K562 (cell line): Measurements from ENCODE around the gene SCFD2. TPM values are rescaled to one million over a fixed set of nuclear protein-coding genes. Genes with fewer than 3 reads are reported as not detected.

Source experiments
- COPS2 ChIP-seq: fragments of 450-650 bp; conservative IDR thresholded peaks from 2 replicates; pipeline ENCODE4 v1.6.1; 2016; ENCODE audit warnings: mild to moderate bottlenecking, moderate library complexity
- EGR1 ChIP-seq: fragments of 450-650 bp; conservative IDR thresholded peaks from 2 replicates; pipeline ENCODE4 v1.6.1; 2017; ENCODE audit warnings: mild to moderate bottlenecking
- FOSL1 ChIP-seq: fragments of 200-800 bp; sonication (Bioruptor generic); conservative IDR thresholded peaks from 2 replicates; pipeline ENCODE4 v1.6.1; 2016; ENCODE audit warnings: missing genetic modification characterization, missing compliant biosample characterization
- FOXJ2 ChIP-seq: fragments of 200-800 bp; sonication (Bioruptor generic); IDR thresholded peaks from 2 replicates; pipeline ENCODE4 v1.6.1; 2016; ENCODE audit warnings: missing genetic modification characterization, missing compliant biosample characterization
- FOXK2 ChIP-seq, 2 experiments: fragments of 450-650 bp; IDR thresholded peaks in 1 of 2; conservative IDR thresholded peaks in 1 of 2; 2 replicates each; pipeline ENCODE4 v1.6.1; 2016; ENCODE audit warnings: low read depth in 2 of 2, mild to moderate bottlenecking in 1 of 2
- RBM14 ChIP-seq: fragments of 200-400 bp; formaldehyde crosslinking; IDR thresholded peaks from 2 replicates; pipeline ENCODE4 v1.6.1; 2018; ENCODE audit warnings: low read depth, mild to moderate bottlenecking, low read length, moderate library complexity, borderline replicate concordance; ENCODE audit not compliant: insufficient read depth
- RBM39 ChIP-seq: fragments of 200-400 bp; formaldehyde crosslinking; optimal IDR thresholded peaks from 2 replicates; pipeline ENCODE3; 2018; ENCODE audit warnings: low read depth, low read length
- polyA plus RNA-seq, 8 experiments: library from polyadenylated mRNA; depleted of rRNA in 4 of 8; stranded (reverse) in 5 of 8; unstranded in 3 of 8; fragments of >200 nt; fragmentation: Nextera tagmentation in 2 of 8; fragmentation: Illumina TruSeq in 1 of 8; extraction: Ambion mirVana in 2 of 8; extraction: Trizol in 1 of 8; gene quantifications; 2 replicates each; pipeline versions ENCODE4 v1.2.1 to v1.2.3, GENCODE V29; 2011 to 2014; ENCODE audit warnings: inconsistent platforms in 1 of 8, missing spikeins in 1 of 8
- total RNA-seq, 7 experiments: library from RNA; depleted of rRNA in 6 of 7; stranded (reverse); fragments of >200 nt in 6 of 7; fragmentation: Illumina TruSeq in 2 of 7; extraction: Trizol in 2 of 7; gene quantifications; 2 replicates each; pipeline versions ENCODE4 v1.2.1 to v1.2.3, GENCODE V29; 2011 to 2021; ENCODE audit warnings: low replicate concordance in 1 of 7
- TF ChIP-seq, protein P1 (sequence below), 3 experiments: IDR thresholded peaks in 2 of 3; conservative IDR thresholded peaks in 1 of 3; 2 replicates each; pipeline ENCODE4 v1.5.1; 2011 to 2012; ENCODE audit warnings: low read length in 3 of 3, mild to moderate bottlenecking in 3 of 3, control low read depth in 2 of 3, improper control_type of control experiment in 1 of 3, inconsistent platforms in 1 of 3, low read depth in 1 of 3, mixed read lengths in 1 of 3, moderate library complexity in 1 of 3; ENCODE audit not compliant: insufficient read depth in 2 of 3
- TF ChIP-seq, protein P2 (sequence below): fragments of 450-650 bp; formaldehyde crosslinking; IDR thresholded peaks from 2 replicates; pipeline ENCODE4 v1.4.0; 2022; ENCODE audit warnings: mild to moderate bottlenecking, moderate library complexity
- TF ChIP-seq, protein P3 (sequence below): fragments of 250-450 bp; sonication (Bioruptor Pico); IDR thresholded peaks from 2 replicates; pipeline ENCODE4 v1.5.1; 2021; ENCODE audit warnings: mild to moderate bottlenecking
- TF ChIP-seq, protein P4 (sequence below): IDR thresholded peaks from 2 replicates; pipeline ENCODE4 v1.6.1; 2014; ENCODE audit warnings: antibody characterized with exemption
- TF ChIP-seq, protein P5 (sequence below), 2 experiments: fragments of 450-650 bp; formaldehyde crosslinking in 1 of 2; IDR thresholded peaks; 2 replicates each; pipeline versions ENCODE4 v1.4.0 to v1.6.1; 2014 to 2020; ENCODE audit warnings: mild to moderate bottlenecking in 2 of 2, borderline replicate concordance in 1 of 2, low read depth in 1 of 2

Gene SCFD2
- total and polyA plus RNA-seq, 9 of the 15 experiments (the other 6 are each of a cell fraction or from before 2014, with no cell fraction given): 5.7 to 30.3 (median 22.8) TPM

DNA sequence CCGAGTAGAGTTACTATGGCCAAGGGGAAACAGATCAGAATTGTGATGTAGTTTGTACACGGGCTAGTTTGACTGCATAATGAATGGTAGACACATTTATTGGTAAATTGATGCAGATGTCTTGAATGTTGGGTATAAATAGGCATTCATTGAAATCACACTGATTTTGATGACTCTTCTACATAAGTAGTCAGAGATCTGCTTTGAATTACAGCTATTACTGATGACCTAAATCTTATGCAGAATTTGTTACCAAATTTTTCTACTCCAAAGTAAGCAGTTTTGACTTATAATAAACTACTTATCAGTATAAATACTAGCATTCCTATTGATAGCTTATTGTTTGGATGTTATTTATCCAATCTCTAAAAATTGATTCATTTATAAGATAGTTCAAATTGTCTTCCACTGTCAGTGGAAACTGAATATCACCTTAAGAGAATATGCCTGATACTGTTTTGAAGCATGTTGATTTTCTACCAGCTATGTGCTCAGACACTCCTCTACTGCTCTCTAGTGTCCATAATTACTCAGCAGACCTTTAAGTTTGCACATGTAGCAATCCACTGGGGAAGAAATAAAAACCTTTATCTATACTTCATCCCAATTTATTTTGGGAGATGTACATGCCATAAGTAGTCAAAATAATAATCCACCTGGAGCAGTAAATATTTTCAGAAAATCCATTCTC lies 383.5 kb downstream of the SCFD2 start (continued):
- no peak for TF ChIP-seq RBM39
- TF ChIP-seq, protein P1, sequence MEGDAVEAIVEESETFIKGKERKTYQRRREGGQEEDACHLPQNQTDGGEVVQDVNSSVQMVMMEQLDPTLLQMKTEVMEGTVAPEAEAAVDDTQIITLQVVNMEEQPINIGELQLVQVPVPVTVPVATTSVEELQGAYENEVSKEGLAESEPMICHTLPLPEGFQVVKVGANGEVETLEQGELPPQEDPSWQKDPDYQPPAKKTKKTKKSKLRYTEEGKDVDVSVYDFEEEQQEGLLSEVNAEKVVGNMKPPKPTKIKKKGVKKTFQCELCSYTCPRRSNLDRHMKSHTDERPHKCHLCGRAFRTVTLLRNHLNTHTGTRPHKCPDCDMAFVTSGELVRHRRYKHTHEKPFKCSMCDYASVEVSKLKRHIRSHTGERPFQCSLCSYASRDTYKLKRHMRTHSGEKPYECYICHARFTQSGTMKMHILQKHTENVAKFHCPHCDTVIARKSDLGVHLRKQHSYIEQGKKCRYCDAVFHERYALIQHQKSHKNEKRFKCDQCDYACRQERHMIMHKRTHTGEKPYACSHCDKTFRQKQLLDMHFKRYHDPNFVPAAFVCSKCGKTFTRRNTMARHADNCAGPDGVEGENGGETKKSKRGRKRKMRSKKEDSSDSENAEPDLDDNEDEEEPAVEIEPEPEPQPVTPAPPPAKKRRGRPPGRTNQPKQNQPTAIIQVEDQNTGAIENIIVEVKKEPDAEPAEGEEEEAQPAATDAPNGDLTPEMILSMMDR (IDR thresholded peaks at IDR 0.05 in 2 of 3, conservative IDR thresholded peaks at IDR 0.05 in 1 of 3; ENCODE audit: insufficient read depth in 2 of 3, low read depth in 1 of 3, low read length in 3 of 3): peak; percentile 41 to 66 (median 56); a peak in 4 of 6 replicates
- TF ChIP-seq, protein P2, sequence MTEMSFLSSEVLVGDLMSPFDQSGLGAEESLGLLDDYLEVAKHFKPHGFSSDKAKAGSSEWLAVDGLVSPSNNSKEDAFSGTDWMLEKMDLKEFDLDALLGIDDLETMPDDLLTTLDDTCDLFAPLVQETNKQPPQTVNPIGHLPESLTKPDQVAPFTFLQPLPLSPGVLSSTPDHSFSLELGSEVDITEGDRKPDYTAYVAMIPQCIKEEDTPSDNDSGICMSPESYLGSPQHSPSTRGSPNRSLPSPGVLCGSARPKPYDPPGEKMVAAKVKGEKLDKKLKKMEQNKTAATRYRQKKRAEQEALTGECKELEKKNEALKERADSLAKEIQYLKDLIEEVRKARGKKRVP (CRISPR knock-in tag): no peak
- TF ChIP-seq FOSL1: no peak
- no peak for TF ChIP-seq FOXJ2
- TF ChIP-seq, protein P3, sequence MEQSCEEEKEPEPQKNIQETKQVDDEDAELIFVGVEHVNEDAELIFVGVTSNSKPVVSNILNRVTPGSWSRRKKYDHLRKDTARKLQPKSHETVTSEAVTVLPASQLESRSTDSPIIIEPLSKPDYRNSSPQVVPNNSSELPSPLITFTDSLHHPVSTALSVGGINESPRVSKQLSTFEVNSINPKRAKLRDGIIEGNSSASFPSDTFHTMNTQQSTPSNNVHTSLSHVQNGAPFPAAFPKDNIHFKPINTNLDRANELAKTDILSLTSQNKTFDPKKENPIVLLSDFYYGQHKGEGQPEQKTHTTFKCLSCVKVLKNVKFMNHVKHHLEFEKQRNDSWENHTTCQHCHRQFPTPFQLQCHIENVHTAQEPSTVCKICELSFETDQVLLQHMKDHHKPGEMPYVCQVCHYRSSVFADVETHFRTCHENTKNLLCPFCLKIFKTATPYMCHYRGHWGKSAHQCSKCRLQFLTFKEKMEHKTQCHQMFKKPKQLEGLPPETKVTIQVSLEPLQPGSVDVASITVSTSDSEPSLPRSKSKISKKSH: no peak
- TF ChIP-seq COPS2: no peak
- TF ChIP-seq, protein P4, sequence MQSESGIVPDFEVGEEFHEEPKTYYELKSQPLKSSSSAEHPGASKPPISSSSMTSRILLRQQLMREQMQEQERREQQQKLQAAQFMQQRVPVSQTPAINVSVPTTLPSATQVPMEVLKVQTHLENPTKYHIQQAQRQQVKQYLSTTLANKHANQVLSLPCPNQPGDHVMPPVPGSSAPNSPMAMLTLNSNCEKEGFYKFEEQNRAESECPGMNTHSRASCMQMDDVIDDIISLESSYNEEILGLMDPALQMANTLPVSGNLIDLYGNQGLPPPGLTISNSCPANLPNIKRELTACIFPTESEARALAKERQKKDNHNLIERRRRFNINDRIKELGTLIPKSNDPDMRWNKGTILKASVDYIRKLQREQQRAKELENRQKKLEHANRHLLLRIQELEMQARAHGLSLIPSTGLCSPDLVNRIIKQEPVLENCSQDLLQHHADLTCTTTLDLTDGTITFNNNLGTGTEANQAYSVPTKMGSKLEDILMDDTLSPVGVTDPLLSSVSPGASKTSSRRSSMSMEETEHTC: no peak
- TF ChIP-seq RBM14: no peak
- TF ChIP-seq EGR1: no peak
- peak in 1 of 2 experiments; percentile 51; a peak in 2 of 4 replicates for TF ChIP-seq FOXK2 (conservative IDR thresholded peaks at IDR 0.05 in 1 of 2, IDR thresholded peaks at IDR 0.05 in 1 of 2; ENCODE audit: low read depth in 2 of 2)
- TF ChIP-seq, protein P5, sequence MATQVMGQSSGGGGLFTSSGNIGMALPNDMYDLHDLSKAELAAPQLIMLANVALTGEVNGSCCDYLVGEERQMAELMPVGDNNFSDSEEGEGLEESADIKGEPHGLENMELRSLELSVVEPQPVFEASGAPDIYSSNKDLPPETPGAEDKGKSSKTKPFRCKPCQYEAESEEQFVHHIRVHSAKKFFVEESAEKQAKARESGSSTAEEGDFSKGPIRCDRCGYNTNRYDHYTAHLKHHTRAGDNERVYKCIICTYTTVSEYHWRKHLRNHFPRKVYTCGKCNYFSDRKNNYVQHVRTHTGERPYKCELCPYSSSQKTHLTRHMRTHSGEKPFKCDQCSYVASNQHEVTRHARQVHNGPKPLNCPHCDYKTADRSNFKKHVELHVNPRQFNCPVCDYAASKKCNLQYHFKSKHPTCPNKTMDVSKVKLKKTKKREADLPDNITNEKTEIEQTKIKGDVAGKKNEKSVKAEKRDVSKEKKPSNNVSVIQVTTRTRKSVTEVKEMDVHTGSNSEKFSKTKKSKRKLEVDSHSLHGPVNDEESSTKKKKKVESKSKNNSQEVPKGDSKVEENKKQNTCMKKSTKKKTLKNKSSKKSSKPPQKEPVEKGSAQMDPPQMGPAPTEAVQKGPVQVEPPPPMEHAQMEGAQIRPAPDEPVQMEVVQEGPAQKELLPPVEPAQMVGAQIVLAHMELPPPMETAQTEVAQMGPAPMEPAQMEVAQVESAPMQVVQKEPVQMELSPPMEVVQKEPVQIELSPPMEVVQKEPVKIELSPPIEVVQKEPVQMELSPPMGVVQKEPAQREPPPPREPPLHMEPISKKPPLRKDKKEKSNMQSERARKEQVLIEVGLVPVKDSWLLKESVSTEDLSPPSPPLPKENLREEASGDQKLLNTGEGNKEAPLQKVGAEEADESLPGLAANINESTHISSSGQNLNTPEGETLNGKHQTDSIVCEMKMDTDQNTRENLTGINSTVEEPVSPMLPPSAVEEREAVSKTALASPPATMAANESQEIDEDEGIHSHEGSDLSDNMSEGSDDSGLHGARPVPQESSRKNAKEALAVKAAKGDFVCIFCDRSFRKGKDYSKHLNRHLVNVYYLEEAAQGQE (IDR thresholded peaks at IDR 0.05; ENCODE audit: borderline replicate concordance): peak; percentile 67
- TF ChIP-seq, protein P5 (CRISPR knock-in tag; IDR thresholded peaks at IDR 0.05; ENCODE audit: low read depth): no peak
